ENCODE measurements around the gene TBC1D22A.

The TBC1D22A gene

DNA sequence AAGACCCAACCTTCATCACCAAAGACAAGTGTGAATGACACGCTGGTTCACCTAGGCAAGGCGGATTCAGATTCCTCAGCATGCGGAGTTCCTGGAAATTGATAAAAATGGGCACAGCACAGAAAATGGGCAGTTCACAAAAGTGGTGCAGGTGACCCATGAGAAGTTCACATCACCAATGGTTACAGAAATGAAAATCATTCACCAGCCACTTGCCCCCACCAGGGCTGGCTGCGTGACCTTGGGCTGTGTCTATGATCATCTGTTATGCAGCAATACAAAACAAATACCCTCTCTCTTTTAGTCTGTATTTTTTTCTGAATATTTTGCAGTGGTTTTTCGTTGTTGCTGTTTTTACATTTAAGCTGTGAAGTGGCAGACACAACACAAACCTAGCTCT is 415.9 kb downstream of the TBC1D22A start:
- Histone ChIP-seq H3F3A (ENCODE audit: insufficient read depth, low read length) (no peaks in the 10 kb centered on the region), H3K4me2 (ENCODE audit: low read depth, low read length) (no peak overlapping the region), H3K79me2 (ENCODE audit: low read length) (no peaks in the 10 kb centered on the region), H3K4me3 (ENCODE audit: low read length) (no peak overlapping the region), H3K9me3 (replicated peaks; ENCODE audit: insufficient read depth, low read length) (no peaks in the 10 kb centered on the region), H4K20me1 (ENCODE audit: insufficient read depth, low read length) (no peaks in the 10 kb centered on the region), H3K27ac (ENCODE audit: low read length) (no peak overlapping the region), H3K9me2 (replicated peaks; ENCODE audit: insufficient read depth, low read length) (no peaks in the 10 kb centered on the region), H3K4me1 (ENCODE audit: low read length) (no peaks in the 10 kb centered on the region), H3K36me3 (replicated peaks; ENCODE audit: insufficient read depth, low read length) (no peaks in the 10 kb centered on the region), H2AFZ (ENCODE audit: low read length) (no peak overlapping the region), H3K27me3 (replicated peaks; ENCODE audit: insufficient read depth, low read length) (no peaks in the 10 kb centered on the region), H3K9ac (ENCODE audit: low read length) (no peak overlapping the region)
- DNase-seq = no peak
- TF ChIP-seq, protein P1, sequence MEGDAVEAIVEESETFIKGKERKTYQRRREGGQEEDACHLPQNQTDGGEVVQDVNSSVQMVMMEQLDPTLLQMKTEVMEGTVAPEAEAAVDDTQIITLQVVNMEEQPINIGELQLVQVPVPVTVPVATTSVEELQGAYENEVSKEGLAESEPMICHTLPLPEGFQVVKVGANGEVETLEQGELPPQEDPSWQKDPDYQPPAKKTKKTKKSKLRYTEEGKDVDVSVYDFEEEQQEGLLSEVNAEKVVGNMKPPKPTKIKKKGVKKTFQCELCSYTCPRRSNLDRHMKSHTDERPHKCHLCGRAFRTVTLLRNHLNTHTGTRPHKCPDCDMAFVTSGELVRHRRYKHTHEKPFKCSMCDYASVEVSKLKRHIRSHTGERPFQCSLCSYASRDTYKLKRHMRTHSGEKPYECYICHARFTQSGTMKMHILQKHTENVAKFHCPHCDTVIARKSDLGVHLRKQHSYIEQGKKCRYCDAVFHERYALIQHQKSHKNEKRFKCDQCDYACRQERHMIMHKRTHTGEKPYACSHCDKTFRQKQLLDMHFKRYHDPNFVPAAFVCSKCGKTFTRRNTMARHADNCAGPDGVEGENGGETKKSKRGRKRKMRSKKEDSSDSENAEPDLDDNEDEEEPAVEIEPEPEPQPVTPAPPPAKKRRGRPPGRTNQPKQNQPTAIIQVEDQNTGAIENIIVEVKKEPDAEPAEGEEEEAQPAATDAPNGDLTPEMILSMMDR (IDR thresholded peaks at IDR 0.05; ENCODE audit: low read length) = no peak
- TF ChIP-seq EZH2 (optimal IDR thresholded peaks at IDR 0.05; ENCODE audit: low read depth, low read length) = no peak

DNA sequence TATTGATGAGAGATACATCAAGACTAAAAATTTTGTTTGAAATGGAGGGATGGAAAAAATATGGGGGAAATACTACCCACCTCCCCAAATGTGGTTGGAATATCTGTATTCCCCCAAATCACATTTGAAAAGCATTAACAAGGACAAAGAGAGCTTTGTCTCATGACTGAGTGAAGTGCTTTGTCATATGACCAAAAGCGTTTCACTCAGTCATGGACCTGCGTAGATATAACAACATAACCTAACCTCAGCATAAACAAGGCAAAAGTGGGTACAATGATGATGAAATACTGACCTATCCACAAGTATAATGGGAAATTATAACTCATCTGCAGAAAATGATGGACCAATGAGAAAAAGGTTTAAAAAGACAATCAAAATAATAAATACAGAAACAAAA is 418.3 kb downstream of the TBC1D22A start:
- Histone ChIP-seq H3K27me3 (replicated peaks; ENCODE audit: insufficient read depth, low read length) (no peaks in the 10 kb centered on the region), H3K27ac (ENCODE audit: low read length) (no peak overlapping the region), H4K20me1 (ENCODE audit: insufficient read depth, low read length) (no peaks in the 10 kb centered on the region), H3K9ac (ENCODE audit: low read length) (no peak overlapping the region), H3K9me3 (replicated peaks; ENCODE audit: insufficient read depth, low read length) (no peaks in the 10 kb centered on the region), H3K79me2 (ENCODE audit: low read length) (no peaks in the 10 kb centered on the region), H3K4me3 (ENCODE audit: low read length) (no peak overlapping the region), H3K36me3 (replicated peaks; ENCODE audit: insufficient read depth, low read length) (no peaks in the 10 kb centered on the region), H2AFZ (ENCODE audit: low read length) (no peak overlapping the region), H3F3A (ENCODE audit: insufficient read depth, low read length) (no peaks in the 10 kb centered on the region), H3K4me1 (ENCODE audit: low read length) (no peaks in the 10 kb centered on the region), H3K4me2 (ENCODE audit: low read depth, low read length) (no peak overlapping the region), H3K9me2 (replicated peaks; ENCODE audit: insufficient read depth, low read length) (no peaks in the 10 kb centered on the region)
- no peak for DNase-seq
- TF ChIP-seq EZH2phosphoT487 (IDR thresholded peaks at IDR 0.05; ENCODE audit: low read length) = no peak
- TF ChIP-seq EZH2 (optimal IDR thresholded peaks at IDR 0.05; ENCODE audit: low read depth, low read length) = no peak
- TF ChIP-seq, protein P1 (IDR thresholded peaks at IDR 0.05; ENCODE audit: low read length) = no peak

DNA sequence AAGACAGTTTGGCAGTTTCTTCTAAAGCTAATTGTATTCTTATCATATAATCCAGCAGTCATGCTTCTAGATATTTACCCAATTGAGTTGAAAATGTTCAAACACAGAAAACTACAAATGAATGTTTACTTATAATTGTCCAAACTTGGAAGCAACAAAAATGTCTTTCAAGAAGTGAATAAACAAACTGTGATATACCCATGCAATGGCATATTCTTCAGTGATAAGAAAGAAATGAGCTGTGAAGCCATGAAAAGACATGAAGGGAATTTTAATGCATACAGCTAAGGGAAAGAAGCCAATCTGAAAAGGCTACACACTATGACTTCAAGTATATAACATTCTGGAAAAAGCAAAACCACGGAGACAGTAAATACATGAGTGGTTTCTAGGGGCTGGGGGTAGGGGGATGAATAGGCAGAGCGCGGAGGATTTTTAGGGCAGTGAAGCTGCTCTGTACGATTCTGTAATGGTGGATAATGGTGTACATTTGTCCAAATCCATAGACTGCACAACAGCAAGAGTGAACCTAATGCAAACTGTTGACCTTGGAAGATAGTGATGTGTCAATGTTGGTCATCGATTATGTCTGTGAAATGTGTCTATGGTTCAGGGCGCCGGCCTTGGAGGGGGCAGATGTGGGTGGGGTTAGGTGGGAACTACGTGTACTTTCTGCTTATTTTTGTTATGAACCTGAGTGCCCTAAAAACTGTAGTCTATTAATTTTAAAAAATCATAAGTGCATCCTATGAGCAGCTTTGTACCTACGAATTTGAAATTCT is 424.9 kb downstream of the TBC1D22A start:
- H3K36me3 ChIP-seq (replicated peaks; ENCODE audit: insufficient read depth, low read length) = no peaks in the 10 kb centered on the region
- H3F3A ChIP-seq (ENCODE audit: insufficient read depth, low read length) = no peaks in the 10 kb centered on the region
- no peaks in the 10 kb centered on the region for H4K20me1 ChIP-seq (ENCODE audit: insufficient read depth, low read length)
- H3K27ac ChIP-seq (ENCODE audit: low read length) = no peak overlapping the region
- H3K9ac ChIP-seq (ENCODE audit: low read length) = no peak overlapping the region
- no peaks in the 10 kb centered on the region for H3K27me3 ChIP-seq (replicated peaks; ENCODE audit: insufficient read depth, low read length)
- no peak for DNase-seq
- no peaks in the 10 kb centered on the region for H3K4me1 ChIP-seq (ENCODE audit: low read length)
- H3K4me2 ChIP-seq (ENCODE audit: low read depth, low read length) = no peak overlapping the region
- no peak for TF ChIP-seq EZH2 (optimal IDR thresholded peaks at IDR 0.05; ENCODE audit: low read depth, low read length)
- no peak for TF ChIP-seq EZH2phosphoT487 (IDR thresholded peaks at IDR 0.05; ENCODE audit: low read length)
- TF ChIP-seq, protein P1 (IDR thresholded peaks at IDR 0.05; ENCODE audit: low read length) = no peak
- no peak overlapping the region for H3K4me3 ChIP-seq (ENCODE audit: low read length)
- H2AFZ ChIP-seq (ENCODE audit: low read length) = no peak overlapping the region
- H3K9me2 ChIP-seq (replicated peaks; ENCODE audit: insufficient read depth, low read length) = no peaks in the 10 kb centered on the region
- H3K79me2 ChIP-seq (ENCODE audit: low read length) = no peaks in the 10 kb centered on the region
- H3K9me3 ChIP-seq (replicated peaks; ENCODE audit: insufficient read depth, low read length) = no peaks in the 10 kb centered on the region
